Measurements from ENCODE around the gene PDE3A.

DNA sequence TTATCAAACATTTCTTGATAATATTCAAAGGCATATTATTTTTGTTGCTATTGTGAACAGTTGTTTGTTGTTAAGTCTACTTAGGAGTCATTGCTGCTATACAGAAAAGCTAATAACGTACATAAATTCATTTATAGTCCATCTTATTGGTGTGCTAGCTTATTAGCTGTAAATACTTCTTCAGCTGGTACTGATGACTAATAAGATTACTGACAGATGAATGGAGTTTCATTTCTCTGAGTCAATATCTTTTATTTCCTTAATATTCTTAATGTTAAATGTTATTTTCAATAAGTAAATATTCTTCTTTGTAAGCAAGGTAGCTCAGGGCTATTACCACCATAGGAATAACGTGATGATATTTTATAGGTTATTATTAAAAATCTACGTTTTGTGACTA, 187.4 kb downstream of the PDE3A start:
- no peak for TF ChIP-seq POLR2A (IDR thresholded peaks at IDR 0.05)
- TF ChIP-seq, protein P1, sequence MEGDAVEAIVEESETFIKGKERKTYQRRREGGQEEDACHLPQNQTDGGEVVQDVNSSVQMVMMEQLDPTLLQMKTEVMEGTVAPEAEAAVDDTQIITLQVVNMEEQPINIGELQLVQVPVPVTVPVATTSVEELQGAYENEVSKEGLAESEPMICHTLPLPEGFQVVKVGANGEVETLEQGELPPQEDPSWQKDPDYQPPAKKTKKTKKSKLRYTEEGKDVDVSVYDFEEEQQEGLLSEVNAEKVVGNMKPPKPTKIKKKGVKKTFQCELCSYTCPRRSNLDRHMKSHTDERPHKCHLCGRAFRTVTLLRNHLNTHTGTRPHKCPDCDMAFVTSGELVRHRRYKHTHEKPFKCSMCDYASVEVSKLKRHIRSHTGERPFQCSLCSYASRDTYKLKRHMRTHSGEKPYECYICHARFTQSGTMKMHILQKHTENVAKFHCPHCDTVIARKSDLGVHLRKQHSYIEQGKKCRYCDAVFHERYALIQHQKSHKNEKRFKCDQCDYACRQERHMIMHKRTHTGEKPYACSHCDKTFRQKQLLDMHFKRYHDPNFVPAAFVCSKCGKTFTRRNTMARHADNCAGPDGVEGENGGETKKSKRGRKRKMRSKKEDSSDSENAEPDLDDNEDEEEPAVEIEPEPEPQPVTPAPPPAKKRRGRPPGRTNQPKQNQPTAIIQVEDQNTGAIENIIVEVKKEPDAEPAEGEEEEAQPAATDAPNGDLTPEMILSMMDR (IDR thresholded peaks at IDR 0.05), result no peak
